OCI-M2 (cell line): Measurements from ENCODE around the gene OR1J2.
A peak's percentile ranks its signal among the peaks of the same experiment; 100 is the strongest.
"Not testable (repeated sequence)": the region's sequence is repeated elsewhere in the genome, so short reads cannot be mapped to it uniquely, and the experiment has no call there.

Source experiments
- DNase-seq: peaks from one replicate; lab custom pipeline; 2025; ENCODE audit not compliant: unreplicated experiment; lab: John Stamatoyannopoulos, UW

OR1J2 gene

GRCh38 chr9:122510502-122510901 lies at the start of gene OR1J2:
OR1J2 (plus strand) TSS chr9:122510802; CDS start chr9:122510802, 0 bp downstream.
- no peak for DNase-seq

GRCh38 chr9:122463828-122464632 lies 46.6 kb upstream of the OR1J2 start:
- no peak for DNase-seq

GRCh38 chr9:122464633-122465567 lies 45.7 kb upstream of the OR1J2 start:
- peak; percentile 4 for DNase-seq

- no peak for DNase-seq
Observed at GRCh38 chr9:122466456-122466855, 44.1 kb upstream of the OR1J2 start.

GRCh38 chr9:122468735-122469134 lies 41.9 kb upstream of the OR1J2 start:
- no peak for DNase-seq

GRCh38 chr9:122474561-122474960 lies 36.0 kb upstream of the OR1J2 start:
- no peak for DNase-seq

- DNase-seq = no peak
Observed at GRCh38 chr9:122475717-122476116, 34.9 kb upstream of the OR1J2 start.

- DNase-seq = no peak
Observed at GRCh38 chr9:122477346-122477745, 33.3 kb upstream of the OR1J2 start.

- no peak for DNase-seq
Observed at GRCh38 chr9:122477826-122478225, 32.8 kb upstream of the OR1J2 start, which contains the start of gene OR1J1. OR1J1 (minus strand) TSS chr9:122477926; CDS start chr9:122477926, 0 bp downstream.

- DNase-seq = no peak
Observed at GRCh38 chr9:122479062-122479461, 31.5 kb upstream of the OR1J2 start.

- DNase-seq = no peak
Observed at GRCh38 chr9:122498883-122499288, 11.7 kb upstream of the OR1J2 start.

- DNase-seq = no peak
Observed at GRCh38 chr9:122506964-122507363, 3.6 kb upstream of the OR1J2 start.

GRCh38 chr9:122518226-122518625 lies 7.6 kb downstream of the OR1J2 start:
- DNase-seq = no peak

GRCh38 chr9:122518841-122519240 lies 8.2 kb downstream of the OR1J2 start, which contains the start of gene OR1J4:
OR1J4 (plus strand) TSS chr9:122519141; CDS start chr9:122519141, 0 bp downstream.
- DNase-seq = no peak

- no peak for DNase-seq
Observed at GRCh38 chr9:122519376-122519775, 8.8 kb downstream of the OR1J2 start.

- DNase-seq = no peak
Observed at GRCh38 chr9:122526602-122527001, 16.0 kb downstream of the OR1J2 start.

- DNase-seq = no peak
Observed at GRCh38 chr9:122527193-122527592, 16.6 kb downstream of the OR1J2 start, which contains the start of gene OR1N1. OR1N1 (minus strand) TSS chr9:122527293; CDS start chr9:122527293, 0 bp downstream.

GRCh38 chr9:122531157-122531556 lies 20.6 kb downstream of the OR1J2 start:
- not testable (repeated sequence) for DNase-seq

GRCh38 chr9:122536134-122536533 lies 25.5 kb downstream of the OR1J2 start:
- DNase-seq = no peak

- not testable (repeated sequence) for DNase-seq
Observed at GRCh38 chr9:122537066-122537465, 26.5 kb downstream of the OR1J2 start.

GRCh38 chr9:122538757-122539156 lies 28.2 kb downstream of the OR1J2 start:
- DNase-seq = no peak
